Karpas-422 (cell line): ENCODE results near the gene KSR2. TPM values are rescaled to one million over a fixed set of nuclear protein-coding genes. Genes with fewer than 3 reads are reported as not detected.

Experiments
- DNase-seq: peaks from one replicate; pipeline ENCODE4 v3.0.0-alpha.2; 2015
- H2AFZ ChIP-seq: fragments of 200-600 bp; sonication (generic); 2 replicates; pipeline ENCODE4 v1.6.1; 2014; ENCODE audit warnings: antibody characterized with exemption, low read length, mixed read lengths
- H3K27ac ChIP-seq: fragments of 200-600 bp; sonication (generic); 2 replicates; pipeline ENCODE4 v1.5.1; 2014; ENCODE audit warnings: mild to moderate bottlenecking, low read length, moderate library complexity
- H3K27me3 ChIP-seq: fragments of 200-600 bp; sonication (generic); 2 replicates; pipeline ENCODE4 v1.6.1; 2014; ENCODE audit warnings: low read length, mixed read lengths
- H3K36me3 ChIP-seq: fragments of 200-600 bp; sonication (generic); 2 replicates; pipeline ENCODE4 v1.6.1; 2014; ENCODE audit warnings: low read length, mixed read lengths; ENCODE audit not compliant: insufficient read depth
- H3K4me1 ChIP-seq: fragments of 200-600 bp; sonication (generic); 2 replicates; pipeline ENCODE4 v1.6.1; 2014; ENCODE audit warnings: mild to moderate bottlenecking, low read length, mixed read lengths
- H3K4me2 ChIP-seq: fragments of 200-600 bp; sonication (generic); 2 replicates; pipeline ENCODE4 v1.6.1; 2014; ENCODE audit warnings: low read length, low read depth, mild to moderate bottlenecking; ENCODE audit not compliant: poor library complexity, severe bottlenecking
- H3K4me3 ChIP-seq: fragments of 200-600 bp; sonication (generic); 2 replicates; pipeline ENCODE4 v1.5.1; 2014; ENCODE audit warnings: mild to moderate bottlenecking, antibody characterized with exemption, low read length, mixed read lengths
- H3K79me2 ChIP-seq: fragments of 200-600 bp; sonication (generic); 2 replicates; pipeline ENCODE4 v1.6.1; 2014; ENCODE audit warnings: mild to moderate bottlenecking, low read length, mixed read lengths
- H3K9ac ChIP-seq: fragments of 200-600 bp; sonication (generic); 2 replicates; pipeline ENCODE4 v1.6.0; 2014; ENCODE audit warnings: low read length
- H3K9me2 ChIP-seq: fragments of 200-600 bp; sonication (generic), shearing (Covaris generic); replicated peaks from 2 replicates; pipeline ENCODE4 v1.6.0; 2014; ENCODE audit warnings: mild to moderate bottlenecking, low read length, moderate library complexity; ENCODE audit not compliant: insufficient read depth
- H3K9me3 ChIP-seq: fragments of 300-700, 200-600 bp; sonication (generic); 2 replicates; pipeline ENCODE4 v1.6.1; 2014; ENCODE audit warnings: low read length, mixed read lengths
- H4K20me1 ChIP-seq: fragments of 200-600 bp; sonication (generic); 2 replicates; pipeline ENCODE4 v1.6.1; 2014; ENCODE audit warnings: mild to moderate bottlenecking, antibody characterized with exemption, low read length, low read depth; ENCODE audit not compliant: insufficient read depth
- total RNA-seq: library from RNA; depleted of rRNA; stranded (reverse); fragments of >200 nt; shearing (Covaris generic); gene quantifications from 2 replicates; pipeline ENCODE4 v1.2.3, GENCODE V29; 2014; ENCODE audit warnings: low replicate concordance

Gene KSR2
- total RNA-seq, 1 experiment from 2014 or later: 0.04 TPM

GRCh38 chr12:117421068-117421752 is 547.6 kb downstream of the KSR2 start:
- H3K36me3 ChIP-seq: no peaks in the 10 kb centered on the region
- no peak overlapping the region for H3K4me2 ChIP-seq
- H4K20me1 ChIP-seq: no peaks in the 10 kb centered on the region
- no peak overlapping the region for H2AFZ ChIP-seq
- H3K9me2 ChIP-seq: no peaks in the 10 kb centered on the region
- H3K27me3 ChIP-seq: no peaks in the 10 kb centered on the region
- no peaks in the 10 kb centered on the region for H3K79me2 ChIP-seq
- H3K9me3 ChIP-seq: no peaks in the 10 kb centered on the region
- H3K4me1 ChIP-seq: no peaks in the 10 kb centered on the region
- H3K9ac ChIP-seq: no peak overlapping the region
- DNase-seq: no peak
- no peak overlapping the region for H3K27ac ChIP-seq
- no peak overlapping the region for H3K4me3 ChIP-seq

- H3K9me2 ChIP-seq: no peaks in the 10 kb centered on the region
- no peak overlapping the region for H3K4me3 ChIP-seq
- H3K9me3 ChIP-seq: no peaks in the 10 kb centered on the region
- H3K27ac ChIP-seq: no peak overlapping the region
- H3K36me3 ChIP-seq: no peaks in the 10 kb centered on the region
- no peak overlapping the region for H3K9ac ChIP-seq
- H3K79me2 ChIP-seq: no peaks in the 10 kb centered on the region
- no peaks in the 10 kb centered on the region for H4K20me1 ChIP-seq
- H3K4me1 ChIP-seq: no peaks in the 10 kb centered on the region
- H2AFZ ChIP-seq: no peak overlapping the region
- DNase-seq: no peak
- H3K4me2 ChIP-seq: no peak overlapping the region
- no peaks in the 10 kb centered on the region for H3K27me3 ChIP-seq
Measured at GRCh38 chr12:117417004-117417403, 551.8 kb downstream of the KSR2 start.

- H3K9me2 ChIP-seq: no peaks in the 10 kb centered on the region
- no peaks in the 10 kb centered on the region for H3K36me3 ChIP-seq
- no peaks in the 10 kb centered on the region for H3K9me3 ChIP-seq
- H3K9ac ChIP-seq: no peak overlapping the region
- H3K27me3 ChIP-seq: 0 out of 2 replicates have a peak, but pooled peaks cover 4% of the 10 kb centered on the region
- H2AFZ ChIP-seq: no peak overlapping the region
- H3K4me3 ChIP-seq: no peak overlapping the region
- no peak overlapping the region for H3K27ac ChIP-seq
- H3K4me2 ChIP-seq: no peak overlapping the region
- H4K20me1 ChIP-seq: no peaks in the 10 kb centered on the region
- H3K79me2 ChIP-seq: no peaks in the 10 kb centered on the region
- no peaks in the 10 kb centered on the region for H3K4me1 ChIP-seq
- peak; percentile 30 for DNase-seq
Measured at GRCh38 chr12:117412465-117413188, 556.2 kb downstream of the KSR2 start.

- H3K36me3 ChIP-seq: no peaks in the 10 kb centered on the region
- no peak overlapping the region for H2AFZ ChIP-seq
- no peaks in the 10 kb centered on the region for H3K79me2 ChIP-seq
- H3K27ac ChIP-seq: no peak overlapping the region
- no peak for DNase-seq
- no peaks in the 10 kb centered on the region for H3K9me3 ChIP-seq
- H3K9ac ChIP-seq: no peak overlapping the region
- no peaks in the 10 kb centered on the region for H3K9me2 ChIP-seq
- no peak overlapping the region for H3K4me3 ChIP-seq
- H3K4me2 ChIP-seq: no peak overlapping the region
- no peaks in the 10 kb centered on the region for H3K4me1 ChIP-seq
- 0 out of 2 replicates have a peak, but pooled peaks cover 4% of the 10 kb centered on the region for H3K27me3 ChIP-seq
- H4K20me1 ChIP-seq: no peaks in the 10 kb centered on the region
Measured at GRCh38 chr12:117409286-117409685, 559.5 kb downstream of the KSR2 start.

- Histone ChIP-seq H3K9me2 (no peaks in the 10 kb centered on the region), H4K20me1 (no peaks in the 10 kb centered on the region), H3K4me2 (no peak overlapping the region), H3K4me3 (no peak overlapping the region), H3K27ac (no peak overlapping the region), H3K4me1 (no peaks in the 10 kb centered on the region), H3K9me3 (no peaks in the 10 kb centered on the region), H3K9ac (no peak overlapping the region), H3K79me2 (no peaks in the 10 kb centered on the region), H3K36me3 (no peaks in the 10 kb centered on the region), H2AFZ (no peak overlapping the region), H3K27me3 (0 out of 2 replicates have a peak, but pooled peaks cover 4% of the 10 kb centered on the region)
- no peak for DNase-seq
Measured at GRCh38 chr12:117408161-117408791, 560.5 kb downstream of the KSR2 start.

GRCh38 chr12:117404940-117405339 is 563.9 kb downstream of the KSR2 start:
- Histone ChIP-seq H3K9me3 (no peaks in the 10 kb centered on the region), H3K9ac (no peak overlapping the region), H3K36me3 (no peaks in the 10 kb centered on the region), H3K27me3 (no peaks in the 10 kb centered on the region), H3K4me1 (no peaks in the 10 kb centered on the region), H3K4me2 (no peak overlapping the region), H3K79me2 (no peaks in the 10 kb centered on the region), H3K4me3 (no peak overlapping the region), H3K27ac (no peak overlapping the region), H4K20me1 (no peaks in the 10 kb centered on the region), H3K9me2 (no peaks in the 10 kb centered on the region), H2AFZ (no peak overlapping the region)
- DNase-seq: no peak

GRCh38 chr12:117404203-117404853 is 564.5 kb downstream of the KSR2 start:
- Histone ChIP-seq H3K36me3 (no peaks in the 10 kb centered on the region), H3K9me3 (no peaks in the 10 kb centered on the region), H3K4me1 (no peaks in the 10 kb centered on the region), H3K9me2 (no peaks in the 10 kb centered on the region), H3K27me3 (no peaks in the 10 kb centered on the region), H3K27ac (no peak overlapping the region), H3K4me3 (no peak overlapping the region), H3K9ac (no peak overlapping the region), H2AFZ (no peak overlapping the region), H3K4me2 (no peak overlapping the region), H3K79me2 (no peaks in the 10 kb centered on the region), H4K20me1 (no peaks in the 10 kb centered on the region)
- DNase-seq: peak; percentile 4

- H3K27me3 ChIP-seq: no peaks in the 10 kb centered on the region
- H3K4me3 ChIP-seq: no peak overlapping the region
- no peak for DNase-seq
- no peaks in the 10 kb centered on the region for H3K79me2 ChIP-seq
- H3K4me1 ChIP-seq: no peaks in the 10 kb centered on the region
- no peak overlapping the region for H3K4me2 ChIP-seq
- H3K27ac ChIP-seq: no peak overlapping the region
- no peak overlapping the region for H2AFZ ChIP-seq
- H3K9me2 ChIP-seq: no peaks in the 10 kb centered on the region
- no peaks in the 10 kb centered on the region for H3K9me3 ChIP-seq
- H4K20me1 ChIP-seq: no peaks in the 10 kb centered on the region
- H3K9ac ChIP-seq: no peak overlapping the region
- no peaks in the 10 kb centered on the region for H3K36me3 ChIP-seq
Measured at GRCh38 chr12:117403586-117404139, 565.1 kb downstream of the KSR2 start.
